Stimulated activated CD4-positive, alpha-beta T cell treated with anti-CD3 and anti-CD28 coated beads, Interleukin-1b, Interleukin-23, amount 100 ng/mL, for 48 hours (primary cell): ENCODE data around the gene IL21R.
"Not testable (repeated sequence)": the region's sequence is repeated elsewhere in the genome, so short reads cannot be mapped to it uniquely, and the experiment has no call there.

Source experiments
- DNase-seq: peaks from one replicate; pipeline ENCODE4 v3.0.0-alpha.2; 2020

The IL21R gene

DNA sequence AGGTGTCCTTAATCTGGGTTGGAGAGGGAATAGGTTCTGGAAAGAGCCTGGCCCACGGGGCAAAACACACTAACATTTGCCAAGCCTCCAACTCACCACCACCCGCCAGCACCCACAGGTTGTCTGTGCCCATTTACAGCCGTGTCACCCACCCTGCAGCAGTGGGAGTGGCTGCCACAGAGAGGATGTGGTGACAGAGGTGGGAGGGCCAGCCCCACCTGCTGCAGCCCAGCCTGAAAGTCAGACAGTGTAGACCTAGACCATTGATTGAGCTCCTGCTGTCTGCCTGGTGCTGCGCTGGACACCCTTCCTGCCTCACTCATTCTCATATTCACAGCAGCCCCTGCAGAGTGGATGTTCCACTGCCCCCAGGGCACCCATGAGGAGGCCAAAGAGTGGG lies 44.7 kb downstream of the IL21R start:
- peak; percentile 58 for DNase-seq

DNA sequence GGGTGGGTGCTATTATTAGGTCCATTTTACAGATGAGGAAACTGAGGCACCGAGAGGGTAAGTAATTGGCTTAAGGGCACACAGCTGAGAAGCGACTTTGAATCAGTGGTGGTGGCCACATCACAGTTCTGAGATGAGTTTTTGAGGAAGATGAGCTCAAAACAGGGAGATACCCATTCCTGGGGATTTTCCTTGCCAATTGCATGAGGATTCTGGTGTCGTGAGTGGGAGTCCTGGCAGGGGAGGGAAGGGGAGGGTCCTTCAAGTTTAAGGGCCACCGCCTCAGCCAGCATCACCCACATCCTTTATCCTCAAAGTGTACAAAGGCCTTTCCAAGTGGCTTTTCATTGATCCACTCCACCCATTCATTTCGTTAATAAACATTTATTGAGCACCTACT lies 45.3 kb downstream of the IL21R start:
- no peak for DNase-seq

DNA sequence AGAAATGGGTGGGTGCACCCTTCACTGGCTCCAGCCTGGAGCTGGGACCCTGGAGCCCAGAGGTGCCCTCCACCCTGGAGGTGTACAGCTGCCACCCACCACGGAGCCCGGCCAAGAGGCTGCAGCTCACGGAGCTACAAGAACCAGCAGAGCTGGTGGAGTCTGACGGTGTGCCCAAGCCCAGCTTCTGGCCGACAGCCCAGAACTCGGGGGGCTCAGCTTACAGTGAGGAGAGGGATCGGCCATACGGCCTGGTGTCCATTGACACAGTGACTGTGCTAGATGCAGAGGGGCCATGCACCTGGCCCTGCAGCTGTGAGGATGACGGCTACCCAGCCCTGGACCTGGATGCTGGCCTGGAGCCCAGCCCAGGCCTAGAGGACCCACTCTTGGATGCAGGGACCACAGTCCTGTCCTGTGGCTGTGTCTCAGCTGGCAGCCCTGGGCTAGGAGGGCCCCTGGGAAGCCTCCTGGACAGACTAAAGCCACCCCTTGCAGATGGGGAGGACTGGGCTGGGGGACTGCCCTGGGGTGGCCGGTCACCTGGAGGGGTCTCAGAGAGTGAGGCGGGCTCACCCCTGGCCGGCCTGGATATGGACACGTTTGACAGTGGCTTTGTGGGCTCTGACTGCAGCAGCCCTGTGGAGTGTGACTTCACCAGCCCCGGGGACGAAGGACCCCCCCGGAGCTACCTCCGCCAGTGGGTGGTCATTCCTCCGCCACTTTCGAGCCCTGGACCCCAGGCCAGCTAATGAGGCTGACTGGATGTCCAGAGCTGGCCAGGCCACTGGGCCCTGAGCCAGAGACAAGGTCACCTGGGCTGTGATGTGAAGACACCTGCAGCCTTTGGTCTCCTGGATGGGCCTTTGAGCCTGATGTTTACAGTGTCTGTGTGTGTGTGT lies 46.8 kb downstream of the IL21R start:
- DNase-seq = no peak

DNA sequence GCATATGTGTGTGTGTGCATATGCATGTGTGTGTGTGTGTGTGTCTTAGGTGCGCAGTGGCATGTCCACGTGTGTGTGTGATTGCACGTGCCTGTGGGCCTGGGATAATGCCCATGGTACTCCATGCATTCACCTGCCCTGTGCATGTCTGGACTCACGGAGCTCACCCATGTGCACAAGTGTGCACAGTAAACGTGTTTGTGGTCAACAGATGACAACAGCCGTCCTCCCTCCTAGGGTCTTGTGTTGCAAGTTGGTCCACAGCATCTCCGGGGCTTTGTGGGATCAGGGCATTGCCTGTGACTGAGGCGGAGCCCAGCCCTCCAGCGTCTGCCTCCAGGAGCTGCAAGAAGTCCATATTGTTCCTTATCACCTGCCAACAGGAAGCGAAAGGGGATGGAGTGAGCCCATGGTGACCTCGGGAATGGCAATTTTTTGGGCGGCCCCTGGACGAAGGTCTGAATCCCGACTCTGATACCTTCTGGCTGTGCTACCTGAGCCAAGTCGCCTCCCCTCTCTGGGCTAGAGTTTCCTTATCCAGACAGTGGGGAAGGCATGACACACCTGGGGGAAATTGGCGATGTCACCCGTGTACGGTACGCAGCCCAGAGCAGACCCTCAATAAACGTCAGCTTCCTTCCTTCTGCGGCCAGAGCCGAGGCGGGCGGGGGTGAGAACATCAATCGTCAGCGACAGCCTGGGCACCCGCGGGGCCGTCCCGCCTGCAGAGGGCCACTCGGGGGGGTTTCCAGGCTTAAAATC lies 47.6 kb downstream of the IL21R start:
- peak; percentile 70 for DNase-seq

DNA sequence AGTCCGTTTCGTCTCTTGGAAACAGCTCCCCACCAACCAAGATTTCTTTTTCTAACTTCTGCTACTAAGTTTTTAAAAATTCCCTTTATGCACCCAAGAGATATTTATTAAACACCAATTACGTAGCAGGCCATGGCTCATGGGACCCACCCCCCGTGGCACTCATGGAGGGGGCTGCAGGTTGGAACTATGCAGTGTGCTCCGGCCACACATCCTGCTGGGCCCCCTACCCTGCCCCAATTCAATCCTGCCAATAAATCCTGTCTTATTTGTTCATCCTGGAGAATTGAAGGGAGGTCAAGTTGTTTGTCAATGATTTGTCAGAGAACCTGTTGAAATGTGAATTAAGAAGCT lies 48.2 kb downstream of the IL21R start:
- DNase-seq = no peak

DNA sequence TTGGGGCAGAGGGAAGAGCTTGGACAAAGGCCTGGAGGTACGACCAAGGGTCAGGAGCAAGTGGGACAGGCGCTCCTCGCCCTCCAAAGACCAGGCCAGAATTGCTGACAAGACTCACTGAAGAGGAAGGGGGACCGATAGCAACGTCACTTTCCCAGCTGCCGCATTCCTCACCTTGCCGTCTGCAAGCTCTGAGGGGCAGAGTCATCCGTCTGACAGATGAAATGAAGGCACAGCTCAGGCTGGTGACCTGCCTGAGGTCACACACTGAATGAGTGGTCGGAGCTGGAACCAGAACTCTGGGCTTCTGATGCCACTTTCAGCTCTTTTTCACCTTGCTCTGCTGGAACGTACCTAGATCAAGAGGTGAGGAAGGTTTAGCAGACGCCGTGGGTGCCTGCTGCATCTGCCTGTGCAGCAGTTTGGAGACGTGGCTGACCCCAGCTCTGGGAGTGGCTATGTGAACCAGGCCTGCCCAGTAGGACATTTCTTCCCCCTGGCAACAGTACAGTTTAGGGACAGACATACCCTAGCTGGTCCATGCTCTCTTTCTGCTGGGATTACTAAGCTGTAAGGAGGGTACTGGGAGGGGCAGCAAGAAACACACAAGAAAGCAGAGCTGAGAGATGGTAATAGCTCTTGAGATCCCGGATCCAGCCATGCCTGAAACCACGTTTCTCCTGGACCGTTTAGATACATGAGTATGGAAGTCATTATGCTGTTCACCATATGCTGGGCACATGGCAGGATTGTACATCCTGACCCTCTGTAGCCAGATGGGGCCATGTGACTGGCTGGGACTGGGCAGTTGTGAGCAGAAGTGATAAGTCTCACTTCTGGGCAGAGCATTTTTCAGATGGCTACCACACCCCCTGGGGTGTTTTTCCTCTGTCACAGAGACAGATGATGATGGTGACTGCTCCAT lies 50.9 kb downstream of the IL21R start:
- DNase-seq = no peak

DNA sequence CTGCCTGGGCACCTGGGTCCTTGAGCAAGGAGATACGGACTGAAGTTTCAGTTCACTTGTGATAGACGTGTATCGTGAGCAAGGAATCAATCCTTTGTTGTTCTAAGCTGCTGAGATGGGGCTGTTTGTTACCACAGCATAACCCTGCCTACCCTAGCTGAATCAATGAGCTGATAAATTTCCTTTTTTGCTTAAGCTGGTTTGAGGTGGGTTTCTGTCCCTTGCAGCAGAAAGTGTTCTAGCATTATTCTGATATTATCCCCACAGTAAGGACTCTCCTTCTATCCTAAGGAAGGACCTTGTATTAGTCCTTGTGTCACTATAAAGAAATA lies 51.5 kb downstream of the IL21R start:
- DNase-seq = no peak

DNA sequence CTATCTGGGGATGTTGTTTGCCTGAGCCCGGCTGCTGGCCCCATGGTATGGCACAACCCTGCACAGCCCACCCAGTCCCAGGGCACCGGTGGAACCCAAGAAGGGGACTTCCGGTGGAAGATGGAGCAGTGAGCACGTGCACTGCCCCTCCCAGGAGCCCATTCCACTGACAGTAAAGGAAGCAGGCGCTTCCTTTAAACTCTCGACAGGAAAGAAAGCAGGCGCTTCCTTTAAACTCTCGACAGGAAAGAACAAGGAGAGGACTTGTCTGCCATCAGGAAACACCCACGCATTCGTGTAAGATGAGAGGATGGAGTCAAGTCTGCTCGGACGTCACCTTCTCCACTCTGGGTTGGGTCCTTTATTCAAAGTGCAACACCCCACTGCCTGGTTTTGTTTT lies 53.7 kb downstream of the IL21R start:
- no peak for DNase-seq

DNA sequence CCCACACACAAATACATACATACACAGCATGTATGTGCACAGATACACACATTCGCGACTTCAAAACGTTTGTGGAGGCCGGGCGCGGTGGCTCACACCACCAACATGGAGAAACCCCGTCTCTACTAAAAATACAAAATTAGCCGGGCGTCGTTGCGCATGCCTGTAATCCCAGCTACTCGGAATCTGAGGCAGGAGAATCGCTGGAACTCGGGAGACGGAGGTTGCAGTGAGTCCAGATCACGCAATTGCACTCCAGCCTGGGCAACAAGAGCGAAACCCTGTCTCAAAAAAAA lies 55.6 kb downstream of the IL21R start:
- DNase-seq = not testable (repeated sequence)

DNA sequence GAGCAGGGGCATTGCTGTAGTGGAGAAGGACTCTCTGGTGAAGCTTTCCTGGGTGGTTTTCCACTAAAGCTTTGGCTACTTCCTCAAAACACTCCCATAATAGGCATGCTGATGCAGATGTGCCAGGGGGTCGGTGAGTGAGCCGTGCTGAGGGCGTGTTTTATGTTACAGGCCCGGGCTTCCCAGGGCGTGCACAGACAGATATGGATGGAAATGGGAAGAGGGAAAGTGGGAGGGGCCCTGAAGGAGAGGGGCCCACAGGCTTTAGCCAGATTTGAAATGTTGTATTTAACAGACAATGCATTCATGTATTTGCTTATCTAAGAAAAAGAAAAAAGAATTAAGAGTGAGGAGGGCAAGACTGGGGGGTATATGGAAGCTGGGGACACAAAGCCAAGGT lies 56.3 kb downstream of the IL21R start:
- no peak for DNase-seq

DNA sequence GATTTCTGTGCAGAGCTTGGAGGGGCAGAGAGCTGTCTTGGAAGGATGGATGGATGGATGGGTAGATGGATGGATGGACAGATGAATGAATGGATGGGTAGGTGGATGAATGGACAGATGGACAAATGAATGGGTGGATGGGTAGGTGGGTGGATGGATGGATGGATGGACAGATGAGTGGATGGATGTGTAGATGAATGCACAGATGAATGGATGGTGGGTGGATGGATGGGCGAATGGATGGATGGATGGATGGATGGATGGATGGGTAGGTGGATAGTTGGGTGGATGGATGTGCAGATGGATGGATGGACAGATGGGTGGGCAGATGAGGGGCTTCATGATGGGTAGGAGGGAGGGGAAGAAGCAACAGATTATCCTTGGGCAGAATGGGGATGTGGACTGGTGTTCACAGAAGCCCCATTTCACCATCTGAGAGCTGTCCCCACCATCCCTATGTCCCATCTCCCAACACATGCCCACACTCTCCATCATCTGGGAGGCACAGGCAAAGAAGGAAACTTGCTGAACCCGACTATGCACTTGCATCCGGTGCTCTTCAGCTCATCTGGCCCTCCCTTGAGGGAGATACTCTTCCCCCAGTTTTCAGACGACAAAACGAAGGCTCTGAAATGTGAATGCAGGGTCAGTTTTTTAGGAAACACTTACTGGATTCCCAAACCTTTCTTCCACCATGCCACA lies 57.2 kb downstream of the IL21R start:
- no peak for DNase-seq

DNA sequence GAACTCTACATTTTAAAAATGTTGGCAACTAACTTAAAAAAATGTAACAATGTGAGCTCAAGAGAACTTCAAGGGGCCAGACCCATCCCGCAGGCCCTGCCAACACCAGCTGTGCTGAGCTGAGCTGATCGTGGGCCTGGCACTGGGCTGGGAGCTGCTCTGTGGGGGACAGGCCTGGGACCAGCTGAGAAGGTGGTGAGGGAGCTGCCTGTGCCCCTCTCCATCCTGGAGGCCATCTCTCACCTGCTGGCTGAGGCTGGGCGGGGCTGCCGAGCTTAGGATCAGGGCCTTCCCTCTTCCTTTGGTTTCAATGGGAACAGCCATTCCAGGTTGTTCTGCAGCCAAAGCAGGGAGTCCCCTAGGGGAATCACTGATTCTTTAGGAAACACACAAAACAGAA lies 58.2 kb downstream of the IL21R start:
- no peak for DNase-seq

DNA sequence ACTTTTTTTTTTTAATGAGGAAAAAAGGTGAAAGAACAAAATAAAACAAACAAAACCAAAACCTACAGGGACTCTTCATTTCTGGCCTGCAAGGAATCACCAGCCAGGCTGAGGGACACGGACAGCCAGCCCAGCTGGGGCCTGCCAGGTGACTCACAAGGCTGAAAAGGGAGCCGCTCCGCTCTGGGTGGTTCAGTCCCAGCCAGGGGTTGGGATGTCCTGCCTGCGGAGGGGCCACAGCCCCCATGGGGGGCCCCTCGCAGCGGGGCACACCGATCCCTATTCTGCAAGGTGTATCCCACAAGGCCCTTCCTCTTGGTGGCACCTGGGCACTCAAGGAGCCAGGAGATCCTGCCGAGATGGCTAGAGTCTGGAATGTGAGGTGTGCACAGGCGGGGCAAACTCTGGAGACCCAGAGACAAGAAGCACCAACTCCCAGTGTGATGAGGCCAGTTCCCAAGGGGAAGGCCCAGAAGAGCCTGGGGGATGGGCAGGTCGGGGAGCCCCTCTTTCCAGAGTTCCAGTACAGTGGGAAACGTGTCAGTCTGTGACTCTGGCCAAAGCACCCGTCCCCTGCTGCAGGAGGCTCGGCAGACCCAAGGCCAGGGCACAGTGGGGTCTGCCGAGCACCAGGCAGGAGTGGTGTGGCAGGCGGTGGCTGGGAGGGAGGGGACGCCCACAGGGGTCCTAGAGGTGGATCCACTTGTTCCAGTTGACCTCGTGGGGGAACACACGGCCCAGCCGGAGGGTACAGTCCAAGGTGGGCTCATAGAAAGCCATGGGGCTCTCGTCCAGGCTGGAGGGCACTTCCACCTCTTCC lies 58.9 kb downstream of the IL21R start:
- DNase-seq = no peak

DNA sequence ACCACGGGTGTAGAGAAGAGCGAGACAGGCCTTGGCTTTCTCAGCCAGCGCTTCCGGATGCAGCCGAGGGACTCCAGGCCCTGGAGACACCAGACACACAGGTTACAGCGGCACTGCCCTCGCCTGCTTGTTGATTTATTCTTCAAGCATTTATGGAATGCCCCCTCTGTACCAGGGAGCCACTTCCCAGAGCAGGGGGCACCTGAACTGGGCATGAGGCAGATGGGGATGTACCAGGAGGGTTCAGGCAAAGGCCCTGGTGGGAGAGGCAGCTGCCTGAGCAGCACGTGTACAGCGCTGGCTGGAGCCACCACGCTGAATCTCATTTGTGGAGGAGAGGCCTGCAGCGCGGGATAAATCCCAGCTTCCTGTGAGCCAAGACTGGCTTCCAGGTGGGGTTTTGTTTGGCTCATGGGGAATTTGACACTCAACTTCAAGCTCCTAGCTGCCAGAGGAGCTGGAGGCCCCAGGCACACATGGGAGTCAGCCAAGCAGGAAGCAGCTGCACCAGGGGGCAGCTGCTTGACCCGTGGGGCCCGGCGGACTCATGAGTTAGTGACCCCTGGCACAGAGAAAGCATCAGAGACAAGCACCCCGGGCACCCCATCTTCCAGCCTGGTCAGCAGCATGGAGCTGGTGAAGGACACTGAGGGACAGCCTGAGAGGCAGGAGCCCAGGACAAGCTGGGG lies 59.7 kb downstream of the IL21R start:
- no peak for DNase-seq

DNA sequence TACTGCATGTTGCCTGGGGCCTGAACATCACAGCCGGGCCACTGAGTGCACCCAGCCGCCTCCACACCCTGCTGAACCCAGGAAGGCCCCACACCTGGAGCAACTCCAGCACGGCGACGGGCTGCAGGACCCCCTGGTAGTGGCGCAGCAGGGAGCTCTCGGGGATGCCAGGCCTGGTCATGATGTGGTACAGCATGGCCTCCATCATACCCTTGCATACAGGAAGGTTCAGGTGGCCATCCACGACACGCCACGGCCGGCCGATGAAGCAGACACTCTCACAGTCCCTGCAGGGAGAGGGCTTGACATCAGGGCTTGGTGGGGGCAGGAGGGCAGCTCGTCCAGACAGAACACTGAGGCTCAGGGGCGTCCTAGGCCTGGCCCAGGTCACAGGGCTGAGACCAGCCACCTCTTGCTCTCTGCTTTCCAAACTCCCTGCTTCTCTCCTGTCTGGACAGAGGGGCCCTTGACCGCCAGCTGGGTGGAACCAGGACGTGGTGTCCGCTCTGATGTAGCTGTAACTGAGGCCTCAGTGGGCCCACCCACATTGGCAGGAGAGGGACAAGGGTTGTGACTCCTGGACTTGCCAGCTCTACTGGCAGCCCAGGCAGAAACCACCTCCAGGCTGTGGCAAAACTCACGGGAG lies 60.3 kb downstream of the IL21R start:
- DNase-seq = no peak

DNA sequence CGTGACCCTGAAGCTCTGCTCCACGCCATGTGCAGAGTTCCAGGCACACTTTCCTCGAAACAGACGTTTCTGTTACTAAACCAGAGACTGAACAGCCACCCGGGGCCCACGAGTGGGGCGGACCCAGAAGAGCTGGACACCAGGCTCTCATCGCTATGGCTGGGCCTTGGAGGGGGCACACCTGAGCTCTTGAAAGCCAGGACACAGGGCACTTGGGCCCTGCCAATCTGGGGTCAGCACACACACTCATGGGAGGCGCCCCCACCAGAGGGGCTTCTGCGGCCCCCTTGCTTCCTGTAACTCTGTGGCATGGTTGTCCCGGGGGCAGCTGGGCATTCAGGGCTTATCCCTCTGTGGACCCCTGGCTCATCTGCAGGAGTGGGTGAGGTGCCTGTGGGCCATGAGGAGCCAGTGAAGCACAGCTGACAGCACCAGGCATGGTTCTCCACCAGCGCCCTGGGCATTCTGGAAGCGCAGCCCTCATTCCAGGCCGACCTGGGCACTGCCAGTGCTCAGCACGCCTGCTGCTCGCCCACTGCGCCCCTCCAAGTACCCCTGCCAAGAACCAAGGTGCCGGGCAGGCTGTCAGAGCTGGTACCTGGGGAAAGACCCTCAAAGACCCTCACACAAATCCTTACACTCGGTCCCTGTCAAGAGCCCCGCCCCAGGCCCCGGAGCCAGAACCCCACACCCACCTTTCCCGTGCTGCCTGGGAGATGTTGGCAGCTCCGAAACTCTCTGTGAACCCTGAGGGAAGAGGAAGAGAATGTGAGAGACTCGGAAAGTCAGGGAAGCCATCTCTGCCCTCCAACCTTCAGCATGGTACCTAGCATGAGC lies 61.1 kb downstream of the IL21R start:
- no peak for DNase-seq

DNA sequence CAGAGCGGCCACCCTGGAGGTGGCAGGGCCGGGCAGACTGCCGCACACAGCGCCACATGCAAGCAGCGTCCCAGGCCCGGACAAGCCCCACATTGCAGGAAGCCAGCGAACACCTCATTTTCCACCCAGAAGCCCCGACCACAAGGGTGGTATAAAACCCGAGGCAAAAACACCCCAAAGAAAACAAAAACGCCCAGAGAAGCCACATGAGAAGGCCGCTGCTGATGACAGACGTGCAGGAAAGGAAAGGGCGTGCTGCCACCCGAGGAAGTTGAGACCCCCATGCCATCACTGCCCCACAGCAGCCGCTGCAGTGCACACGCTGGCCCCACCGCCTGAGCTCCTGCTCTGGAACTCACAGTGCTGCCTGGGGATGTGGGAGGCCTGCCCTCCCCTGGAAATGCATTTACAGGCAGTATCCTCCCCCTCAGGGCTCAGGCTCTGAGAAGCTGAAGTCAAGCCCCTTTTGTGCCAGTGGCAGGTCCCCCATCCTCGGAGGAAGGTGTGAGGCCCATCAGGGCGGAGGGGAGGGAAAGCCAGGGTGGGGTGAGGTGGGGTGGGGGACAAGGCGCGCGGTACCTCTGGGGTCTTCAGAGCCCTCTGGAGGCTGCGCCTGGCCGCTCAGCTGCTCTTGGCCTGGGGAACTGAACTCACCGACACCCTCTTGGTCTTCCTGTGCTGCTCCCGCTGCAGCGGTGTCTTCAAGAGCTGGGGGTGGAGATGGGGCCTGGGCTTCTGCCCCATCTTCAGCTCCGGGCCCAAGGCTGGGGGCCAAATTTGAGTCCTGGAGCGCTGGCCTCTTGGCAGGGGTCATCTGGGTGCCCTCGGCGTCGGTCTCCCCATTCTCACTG lies 62.0 kb downstream of the IL21R start:
- DNase-seq = no peak

DNA sequence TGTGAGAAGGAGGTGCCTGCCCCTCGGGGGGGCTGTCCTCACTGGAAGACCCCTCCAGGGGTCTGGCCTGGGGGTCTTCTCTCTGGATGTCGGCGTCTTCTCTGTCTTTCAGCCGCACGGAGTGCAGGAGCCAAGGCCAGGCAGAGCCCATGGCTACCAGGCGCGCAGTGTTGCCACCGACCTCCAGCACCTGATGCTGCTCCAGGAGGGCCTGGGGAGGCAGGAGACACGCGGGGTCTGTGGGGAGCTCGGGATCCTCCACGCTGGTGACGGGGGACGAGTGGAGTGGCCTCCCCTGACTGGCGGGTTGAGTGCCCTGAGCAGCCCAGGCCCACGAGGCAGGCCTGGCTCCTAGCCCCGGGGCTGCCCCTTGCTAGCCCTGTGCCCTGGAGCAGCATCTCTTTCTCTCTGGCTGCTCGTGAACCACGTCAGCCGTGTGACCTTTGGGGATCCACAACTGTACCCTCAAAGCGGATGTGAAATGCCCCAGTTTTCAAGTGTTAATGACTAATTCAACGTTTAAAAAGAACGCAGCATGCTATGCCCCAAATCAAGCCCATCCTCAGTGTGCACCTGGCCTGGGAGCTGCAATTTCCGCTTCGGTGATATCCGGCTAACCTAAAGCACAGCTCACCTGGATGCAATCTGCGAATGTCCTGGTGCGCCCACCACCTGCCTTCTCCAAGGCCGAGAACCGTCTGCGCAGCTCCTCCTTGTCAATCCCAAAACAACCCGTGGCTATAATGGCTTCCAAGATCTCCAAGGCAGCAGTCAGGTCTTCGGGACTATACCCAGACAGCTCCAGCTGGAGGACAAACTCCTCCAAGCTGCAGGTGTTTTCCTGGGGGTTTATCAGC lies 62.9 kb downstream of the IL21R start:
- DNase-seq = no peak
